22Rv1 (cell line): Measurements from ENCODE around the gene CORO6.

Source experiments
- H3K27ac ChIP-seq: fragments of 450-650 bp; 2 replicates; pipeline ENCODE4 v1.5.1; 2017
- ZFX ChIP-seq: fragments of 450-650 bp; IDR thresholded peaks from 2 replicates; pipeline ENCODE4 v1.6.1; 2017; ENCODE audit warnings: antibody characterized with exemption, borderline replicate concordance
- TF ChIP-seq, protein P1 (sequence below): fragments of 450-650 bp; IDR thresholded peaks from 2 replicates; pipeline ENCODE4 v1.5.1; 2017; ENCODE audit warnings: mild to moderate bottlenecking

CORO6 gene

GRCh38 chr17:29603109-29603674 lies 19.5 kb downstream of the CORO6 start:
- no peak overlapping the region for H3K27ac ChIP-seq
- TF ChIP-seq ZFX = no peak
- TF ChIP-seq, protein P1, sequence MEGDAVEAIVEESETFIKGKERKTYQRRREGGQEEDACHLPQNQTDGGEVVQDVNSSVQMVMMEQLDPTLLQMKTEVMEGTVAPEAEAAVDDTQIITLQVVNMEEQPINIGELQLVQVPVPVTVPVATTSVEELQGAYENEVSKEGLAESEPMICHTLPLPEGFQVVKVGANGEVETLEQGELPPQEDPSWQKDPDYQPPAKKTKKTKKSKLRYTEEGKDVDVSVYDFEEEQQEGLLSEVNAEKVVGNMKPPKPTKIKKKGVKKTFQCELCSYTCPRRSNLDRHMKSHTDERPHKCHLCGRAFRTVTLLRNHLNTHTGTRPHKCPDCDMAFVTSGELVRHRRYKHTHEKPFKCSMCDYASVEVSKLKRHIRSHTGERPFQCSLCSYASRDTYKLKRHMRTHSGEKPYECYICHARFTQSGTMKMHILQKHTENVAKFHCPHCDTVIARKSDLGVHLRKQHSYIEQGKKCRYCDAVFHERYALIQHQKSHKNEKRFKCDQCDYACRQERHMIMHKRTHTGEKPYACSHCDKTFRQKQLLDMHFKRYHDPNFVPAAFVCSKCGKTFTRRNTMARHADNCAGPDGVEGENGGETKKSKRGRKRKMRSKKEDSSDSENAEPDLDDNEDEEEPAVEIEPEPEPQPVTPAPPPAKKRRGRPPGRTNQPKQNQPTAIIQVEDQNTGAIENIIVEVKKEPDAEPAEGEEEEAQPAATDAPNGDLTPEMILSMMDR = no peak

- no peak for TF ChIP-seq ZFX
- TF ChIP-seq, protein P1 = no peak
- H3K27ac ChIP-seq = peak overlapping the region; percentile 53
These were observed 25.1 kb downstream of the CORO6 start for GRCh38 chr17:29597361-29598172.

DNA sequence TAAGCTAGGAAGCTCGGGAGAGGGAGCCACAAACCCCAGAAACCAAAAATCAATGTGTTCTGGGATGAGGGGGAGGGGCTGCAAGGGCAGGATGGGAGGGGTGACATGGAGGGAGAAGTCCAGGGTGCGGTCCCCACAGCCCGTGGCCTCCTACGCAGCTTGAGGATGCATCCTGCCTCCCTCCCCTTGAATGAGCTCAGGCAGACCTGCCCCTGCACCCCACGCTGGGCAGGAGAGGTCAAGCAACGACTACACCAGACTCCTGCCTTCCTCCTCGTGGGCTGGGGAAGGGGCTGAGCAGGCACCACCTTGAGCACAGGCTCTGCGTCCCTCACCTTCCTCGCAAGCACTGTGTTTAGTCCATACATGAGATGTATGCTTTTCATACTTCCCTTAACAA lies 25.9 kb downstream of the CORO6 start:
- no peak for TF ChIP-seq ZFX
- TF ChIP-seq, protein P1 = no peak
- H3K27ac ChIP-seq = peak overlapping the region; percentile 53

DNA sequence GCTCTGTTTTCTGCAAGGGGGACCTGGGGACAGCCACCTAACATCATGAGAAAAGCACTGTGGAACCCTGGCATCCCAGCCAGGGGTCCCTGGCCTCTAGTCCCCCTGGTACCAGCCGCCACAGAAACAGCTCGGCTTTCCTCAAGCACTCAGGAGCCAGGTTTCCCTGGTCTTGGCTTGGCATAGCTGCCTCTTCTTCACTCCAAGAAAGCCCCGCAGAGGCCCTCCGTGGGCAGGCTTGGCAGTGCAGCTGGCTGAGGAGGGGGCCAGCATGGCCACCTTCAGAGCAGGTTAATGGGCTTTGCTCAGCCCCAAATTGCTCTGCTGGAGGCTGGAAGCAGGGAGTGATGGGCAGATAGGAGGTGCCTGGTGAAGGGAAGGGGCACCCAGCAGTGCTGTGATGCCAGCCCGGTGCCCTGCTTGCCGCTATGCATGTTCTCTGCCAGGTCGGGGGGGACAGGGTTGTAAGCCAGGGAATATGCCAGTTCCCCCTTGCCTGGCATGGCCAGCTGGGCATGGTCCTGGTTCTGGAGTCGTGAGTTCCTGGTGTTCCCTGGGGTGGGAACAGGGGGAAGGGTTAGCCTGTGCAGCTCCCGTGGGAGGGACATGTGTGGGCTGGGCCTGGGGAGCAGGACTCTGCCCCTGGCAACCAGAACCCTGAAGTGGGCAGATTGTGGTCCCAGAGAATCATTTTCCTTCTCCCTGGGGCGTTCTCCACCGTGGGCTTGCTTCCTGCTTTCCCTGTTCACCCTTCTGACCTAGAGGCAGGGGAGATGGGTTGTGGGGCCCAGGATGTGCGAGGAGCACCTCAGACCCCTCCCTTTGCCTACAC lies 26.6 kb downstream of the CORO6 start:
- TF ChIP-seq ZFX = no peak
- TF ChIP-seq, protein P1 = no peak
- H3K27ac ChIP-seq = peak overlapping the region; percentile 98

DNA sequence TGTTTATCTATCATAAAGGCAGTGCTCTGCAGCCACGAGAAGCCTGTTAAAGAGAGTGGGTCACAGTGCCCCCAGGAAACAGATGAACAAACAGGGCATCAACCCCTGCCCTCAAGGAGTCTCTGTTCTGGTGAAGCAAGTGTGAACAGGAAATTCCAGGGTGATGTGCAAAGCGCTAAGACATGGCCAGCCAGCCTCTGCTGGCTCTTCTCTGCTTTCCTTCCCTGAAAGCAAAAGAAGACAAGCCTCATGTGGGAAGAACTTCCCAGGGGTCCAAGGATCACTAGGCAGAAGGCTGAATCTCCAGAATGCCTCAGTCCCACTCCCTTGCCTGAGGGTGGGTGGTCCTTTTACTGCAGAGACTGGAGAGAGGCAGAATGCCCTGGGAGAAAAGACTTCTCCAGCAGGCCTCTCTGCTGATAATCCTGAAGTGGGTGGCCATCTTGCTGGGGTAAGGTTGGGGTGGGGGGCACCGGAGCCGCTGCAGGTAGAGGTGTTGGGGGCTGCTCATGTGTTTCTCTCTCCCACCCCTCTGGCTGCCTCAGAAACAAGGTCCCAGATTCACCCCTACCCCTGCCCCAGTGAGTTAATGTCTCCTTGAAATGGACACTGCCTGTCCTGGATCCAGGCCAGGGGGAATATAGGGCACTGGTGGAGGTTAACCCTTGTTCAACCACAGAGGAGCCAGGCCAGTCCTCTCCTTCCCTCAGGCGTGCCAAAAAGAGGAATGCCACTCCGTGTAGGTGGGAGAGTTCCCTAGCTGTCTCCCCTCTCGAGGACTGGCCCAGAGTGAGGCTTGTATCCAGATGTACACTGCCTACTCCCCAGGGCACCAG lies 27.4 kb downstream of the CORO6 start:
- TF ChIP-seq, protein P1 = no peak
- no peak for TF ChIP-seq ZFX
- peak overlapping the region; percentile 98 for H3K27ac ChIP-seq

DNA sequence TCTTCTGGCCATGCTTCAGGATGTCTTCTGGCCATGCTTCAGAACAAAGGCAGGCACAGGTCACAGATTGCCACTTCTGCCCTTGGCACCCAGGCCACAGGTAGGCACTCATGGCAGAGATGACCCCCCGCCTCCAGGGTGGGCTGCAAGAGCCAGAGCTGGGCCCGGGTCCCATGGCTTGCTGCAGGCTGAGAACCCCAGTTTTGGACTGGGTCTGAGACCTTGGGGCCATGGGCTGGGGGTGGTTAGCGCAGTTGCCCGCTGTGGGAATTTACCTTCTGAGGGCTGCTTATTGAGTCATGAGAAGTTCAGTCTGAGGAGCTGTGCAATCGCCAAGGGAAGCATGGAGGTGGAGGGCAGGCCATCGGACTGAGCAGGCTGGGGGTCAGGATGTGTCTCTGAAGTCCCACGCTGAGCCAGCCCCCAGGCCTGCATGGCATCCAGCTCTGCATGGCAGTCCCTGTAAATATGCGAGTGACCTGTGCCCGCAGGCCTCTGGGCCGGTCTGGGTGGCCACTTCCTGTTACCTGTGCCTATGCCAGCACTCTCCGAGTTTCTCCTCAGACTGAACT lies 28.1 kb downstream of the CORO6 start:
- TF ChIP-seq, protein P1 = peak; percentile 28
- no peak for TF ChIP-seq ZFX
- H3K27ac ChIP-seq = peak overlapping the region; percentile 98
